GM19455 (cell line): Measurements from ENCODE around the gene SKP2.
"Not testable (repeated sequence)": the region's sequence is repeated elsewhere in the genome, so short reads cannot be mapped to it uniquely, and the experiment has no call there.

ENCODE experiments used
- ATAC-seq: cut with Tn5 transposase; IDR thresholded peaks from one replicate; pipeline ENCODE4 v1.9.1; 2021; ENCODE audit not compliant: unreplicated experiment

Gene SKP2

DNA sequence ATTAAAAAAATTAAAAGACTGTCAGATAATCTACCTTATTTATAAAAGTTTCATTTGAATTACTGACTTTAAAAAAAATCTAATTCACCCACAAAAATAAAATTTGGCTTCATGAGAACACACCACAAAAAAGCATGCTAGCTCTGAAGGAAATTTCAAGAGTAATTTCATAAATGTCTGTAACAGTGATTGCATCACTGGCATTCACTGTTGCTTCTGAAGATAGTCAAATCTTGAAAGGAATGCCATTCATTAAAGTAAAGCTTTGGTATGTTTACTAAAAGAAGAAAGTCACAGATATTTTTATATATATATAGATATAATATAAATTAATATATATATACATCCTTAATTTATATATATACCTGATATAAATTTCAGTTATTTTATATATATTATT lies 46.4 kb downstream of the SKP2 start:
- ATAC-seq: no peak

GRCh38 chr5:36198783-36199182 lies 46.9 kb downstream of the SKP2 start:
- not testable (repeated sequence) for ATAC-seq

DNA sequence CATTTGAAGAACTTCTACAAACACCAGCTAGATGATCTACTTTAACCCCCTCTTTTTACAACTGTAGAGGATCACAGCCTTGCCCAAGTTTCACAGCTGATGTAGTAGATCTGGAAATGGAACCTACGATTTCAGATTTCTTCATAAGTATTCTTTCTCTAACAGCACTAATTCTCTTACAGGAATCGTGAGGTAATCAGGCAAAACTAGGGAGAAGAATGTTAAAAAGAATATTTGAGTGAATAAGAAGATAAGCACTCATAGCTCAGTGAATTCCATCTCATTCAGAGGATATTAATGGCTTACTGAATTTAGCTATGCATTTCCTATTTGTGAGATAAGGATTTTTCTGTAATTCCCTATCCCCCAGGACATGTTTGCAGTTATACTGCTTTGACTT lies 47.7 kb downstream of the SKP2 start:
- ATAC-seq: no peak

DNA sequence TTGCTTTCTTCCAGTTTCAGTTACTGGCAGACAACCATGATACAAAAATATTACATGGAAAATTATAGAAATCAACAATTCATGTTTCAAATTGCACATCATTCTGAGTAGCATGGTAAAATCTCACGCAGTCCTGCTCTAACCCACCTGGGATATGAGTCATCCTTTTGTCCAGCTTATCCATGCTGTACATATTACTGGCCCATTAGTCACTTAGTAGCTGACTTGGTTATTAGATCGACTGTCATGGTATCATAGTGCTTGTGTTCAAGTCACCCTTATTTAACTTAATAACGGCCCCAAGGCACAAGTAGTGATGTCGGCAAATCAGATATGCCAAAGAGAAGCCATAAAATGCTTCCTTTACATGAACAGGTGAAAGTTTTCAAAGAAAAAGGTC lies 48.6 kb downstream of the SKP2 start:
- ATAC-seq: no peak

- no peak for ATAC-seq
Measured at GRCh38 chr5:36202521-36202961, 50.6 kb downstream of the SKP2 start.

- ATAC-seq: no peak
Measured at GRCh38 chr5:36205329-36205728, 53.4 kb downstream of the SKP2 start.

DNA sequence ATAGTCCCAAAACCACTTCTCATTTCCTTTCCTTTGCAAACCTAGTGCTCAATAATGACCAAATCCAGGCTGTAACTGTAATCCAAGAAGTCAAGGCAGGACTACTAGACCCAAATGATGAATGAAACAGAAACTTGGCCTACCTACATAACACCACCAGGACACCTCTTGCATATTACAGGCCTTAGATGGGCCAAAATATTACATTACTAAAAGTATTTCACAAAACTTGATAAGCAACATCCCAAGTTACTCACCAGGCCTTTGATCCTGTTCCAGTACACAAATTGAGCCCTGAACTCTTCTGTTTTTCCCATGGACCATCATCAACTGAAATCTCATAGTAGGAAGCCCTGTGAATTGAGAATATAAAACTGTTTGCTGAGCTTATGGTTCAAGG lies 55.0 kb downstream of the SKP2 start:
- no peak for ATAC-seq

- no peak for ATAC-seq
Measured at GRCh38 chr5:36208786-36209185, 56.9 kb downstream of the SKP2 start.

- no peak for ATAC-seq
Measured at GRCh38 chr5:36209664-36210063, 57.8 kb downstream of the SKP2 start.

DNA sequence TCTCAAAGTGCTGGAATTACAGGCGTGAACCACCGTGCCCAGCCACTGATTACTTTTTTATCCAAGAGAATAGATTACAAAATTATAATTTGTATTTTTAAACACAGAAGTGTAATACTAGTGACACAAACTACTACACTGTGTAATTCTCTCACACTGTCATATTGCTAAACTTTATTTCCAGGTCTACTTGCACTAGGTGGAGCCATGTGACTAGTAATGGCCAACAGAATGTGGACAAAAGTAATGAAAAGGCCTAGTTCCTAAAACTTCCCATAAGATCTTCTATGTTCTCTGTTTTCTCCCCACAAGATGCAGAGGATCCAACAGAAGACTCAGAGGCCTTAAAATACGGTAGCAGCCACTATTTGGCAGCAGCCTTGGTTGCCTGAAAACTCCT lies 62.5 kb downstream of the SKP2 start:
- no peak for ATAC-seq

DNA sequence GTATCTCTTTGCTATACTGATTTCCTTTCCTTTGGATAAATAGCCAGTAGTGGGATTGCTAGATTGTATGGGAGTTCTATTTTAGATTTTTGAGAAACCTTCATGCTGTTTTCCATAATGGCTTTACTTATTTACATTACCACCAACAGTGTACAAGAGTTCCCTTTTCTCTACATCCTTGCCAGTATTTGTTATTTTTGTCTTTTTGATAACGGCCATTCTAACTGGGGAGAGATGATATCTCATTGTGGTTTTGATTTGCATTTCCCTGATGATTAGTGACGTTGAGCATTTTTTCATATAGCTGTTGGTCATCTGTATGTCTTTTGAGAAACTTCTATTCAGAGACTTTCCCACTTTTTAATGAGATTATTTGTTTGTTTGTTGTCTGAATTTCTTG lies 64.0 kb downstream of the SKP2 start:
- no peak for ATAC-seq

DNA sequence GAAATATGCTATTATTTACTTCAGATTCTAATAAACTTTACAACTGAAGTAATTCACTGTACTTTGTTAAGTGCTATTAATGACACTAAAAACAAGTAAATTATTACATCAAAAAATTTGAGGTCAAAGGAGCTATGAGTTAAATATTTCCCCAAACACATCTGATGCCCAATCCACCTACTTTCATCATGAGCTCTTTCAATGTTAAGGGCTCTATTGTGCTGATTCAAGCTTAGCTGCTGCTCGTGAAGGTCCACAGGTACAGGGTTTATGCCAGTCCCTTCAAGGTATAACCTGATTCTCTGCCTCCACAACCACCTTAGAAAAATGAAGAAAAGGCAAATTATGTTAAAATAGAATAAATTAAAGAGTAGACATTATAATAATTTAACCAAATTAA lies 65.7 kb downstream of the SKP2 start:
- no peak for ATAC-seq

- no peak for ATAC-seq
Measured at GRCh38 chr5:36217988-36218387, 66.1 kb downstream of the SKP2 start.

GRCh38 chr5:36222620-36223019 lies 70.7 kb downstream of the SKP2 start:
- no peak for ATAC-seq

GRCh38 chr5:36227046-36227445 lies 75.1 kb downstream of the SKP2 start:
- no peak for ATAC-seq

- no peak for ATAC-seq
Measured at GRCh38 chr5:36228505-36228904, 76.6 kb downstream of the SKP2 start.

DNA sequence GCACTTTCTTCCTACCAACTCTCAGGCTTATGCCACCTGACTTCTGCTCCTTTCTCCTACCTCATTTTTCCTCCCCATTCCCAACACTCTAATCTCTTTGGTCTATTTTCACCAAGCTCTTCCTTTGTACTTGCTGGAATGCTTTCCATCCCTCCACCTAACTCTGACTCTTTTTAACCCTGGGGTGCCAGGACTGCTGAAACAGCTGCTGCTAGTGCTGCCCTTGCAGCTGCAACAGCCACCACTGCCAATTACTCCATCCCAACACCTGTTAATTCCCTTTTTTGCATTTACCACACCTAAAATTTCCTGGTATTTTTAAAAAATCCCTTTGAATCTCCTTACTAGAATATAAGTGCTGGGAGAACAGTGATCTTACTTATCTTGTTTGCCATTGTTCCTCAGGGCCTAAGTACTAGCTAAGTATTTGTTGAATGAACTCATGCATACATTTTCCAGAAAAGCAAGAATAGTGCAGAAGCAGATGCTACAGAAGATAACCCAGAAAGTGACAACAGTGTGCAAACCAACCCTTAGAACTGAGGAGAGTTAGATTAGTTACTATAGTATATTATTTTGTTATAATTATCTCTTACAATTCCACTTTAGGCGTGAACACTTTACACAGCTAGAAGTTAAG lies 78.4 kb downstream of the SKP2 start:
- ATAC-seq: no peak

GRCh38 chr5:36232533-36232932 lies 80.6 kb downstream of the SKP2 start:
- no peak for ATAC-seq
